GM19240 (cell line): ENCODE results near the gene KCTD13.
A peak's percentile ranks its signal among the peaks of the same experiment; 100 is the strongest.
"Not testable (repeated sequence)": the region's sequence is repeated elsewhere in the genome, so short reads cannot be mapped to it uniquely, and the experiment has no call there.

Source experiments
- DNase-seq: peaks from one replicate; pipeline ENCODE4 v3.0.0; 2011; ENCODE audit warnings: low spot score; ENCODE audit not compliant: insufficient read length

The KCTD13 gene

DNA sequence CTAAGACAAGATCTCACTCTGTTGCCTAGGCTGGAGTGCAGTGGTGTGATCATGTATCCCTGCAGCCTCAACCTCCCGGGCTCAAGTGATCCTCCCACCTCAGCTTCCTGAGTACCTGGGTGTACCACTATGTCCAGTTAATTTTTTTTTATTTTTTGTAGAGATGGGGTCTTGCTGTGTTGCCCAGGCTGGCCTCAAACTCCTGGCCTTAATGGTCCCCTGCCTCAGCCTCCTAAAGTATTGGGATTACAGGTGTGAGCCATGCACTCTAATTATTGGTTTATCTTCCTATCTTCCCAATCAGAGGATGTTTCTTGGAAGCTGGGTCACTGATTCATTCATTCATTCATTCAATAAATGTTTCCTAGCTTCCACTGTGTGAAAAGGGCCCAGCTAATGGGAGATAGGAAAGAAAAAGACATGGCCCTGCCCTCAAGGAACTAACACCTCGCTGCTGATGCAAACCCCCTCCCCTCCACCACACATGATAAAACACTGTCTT, 17.3 kb downstream of the KCTD13 start:
- no peak for DNase-seq

DNA sequence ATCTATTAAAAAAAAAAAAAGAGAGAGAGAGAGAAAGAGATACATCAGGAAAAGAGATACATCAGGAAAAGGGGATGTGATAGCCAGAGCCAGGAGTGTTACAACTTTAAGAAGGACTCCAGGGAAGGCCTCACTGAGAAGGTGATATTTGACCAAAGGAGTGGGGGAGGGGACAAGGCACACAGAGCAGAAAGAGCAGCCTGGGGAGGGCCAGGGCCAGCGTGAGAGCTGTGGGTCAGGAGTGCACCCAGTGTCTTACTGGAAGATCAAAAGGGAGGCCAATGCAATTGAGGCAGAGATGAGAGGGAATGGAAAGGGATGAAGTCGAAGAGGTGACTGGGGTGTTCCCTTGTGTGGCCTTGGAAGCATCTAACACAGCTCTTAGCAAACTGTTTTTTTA, 18.1 kb downstream of the KCTD13 start:
- DNase-seq = no peak

DNA sequence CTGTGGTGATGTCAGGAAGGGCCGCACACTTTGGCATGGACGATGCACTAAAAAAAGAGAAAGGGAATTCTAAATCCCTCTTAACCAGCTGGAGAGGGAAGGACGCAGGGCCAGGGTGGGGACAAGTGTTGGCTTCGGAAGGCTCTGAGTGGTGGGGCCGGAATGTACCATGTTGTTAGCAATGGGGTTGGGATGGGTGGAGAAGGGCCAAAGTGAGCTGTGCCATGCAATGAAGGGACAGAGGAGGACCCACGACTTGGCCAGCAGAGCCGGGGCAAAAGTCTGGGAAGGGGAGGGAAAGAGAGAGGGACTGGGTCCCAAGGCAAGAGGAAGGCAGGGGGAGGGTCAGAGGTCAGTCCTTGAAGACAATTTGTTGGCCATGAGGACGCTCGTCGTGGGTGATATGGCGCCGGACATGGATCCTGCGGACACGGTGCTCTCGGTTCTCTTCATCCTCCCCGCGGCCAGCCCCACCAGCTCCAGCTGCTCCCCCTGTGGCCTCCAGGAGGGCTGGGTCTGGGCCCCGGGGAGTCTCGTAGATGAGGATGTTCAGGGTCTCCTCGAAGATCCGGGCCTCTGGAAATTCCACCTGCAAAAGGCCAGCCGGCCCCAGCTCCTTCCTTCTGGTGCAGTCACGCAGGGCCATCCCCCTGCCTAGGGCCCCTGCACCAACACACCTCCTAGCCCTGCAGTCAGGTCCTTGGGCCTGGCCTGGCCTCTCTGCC, 19.3 kb downstream of the KCTD13 start:
- no peak for DNase-seq

DNA sequence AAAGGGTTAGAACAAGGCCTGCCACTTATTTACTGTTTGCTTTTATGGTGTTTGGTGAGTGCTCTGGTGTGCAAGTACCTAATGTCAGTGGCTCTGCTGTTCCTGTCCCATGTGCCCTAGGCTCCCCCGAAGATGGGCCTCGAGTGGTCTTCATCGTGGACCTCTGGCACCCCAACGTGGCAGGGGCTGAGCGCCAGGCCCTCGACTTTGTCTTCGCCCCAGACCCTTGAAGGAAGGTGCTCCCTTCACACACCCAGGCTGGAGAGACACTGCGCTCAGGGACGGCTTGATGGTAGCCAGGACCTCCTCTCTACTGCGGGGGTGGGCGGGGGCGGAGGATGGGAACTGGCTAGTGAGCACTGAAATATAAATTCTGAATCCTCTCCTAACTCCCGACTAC, 20.4 kb downstream of the KCTD13 start:
- DNase-seq = no peak

DNA sequence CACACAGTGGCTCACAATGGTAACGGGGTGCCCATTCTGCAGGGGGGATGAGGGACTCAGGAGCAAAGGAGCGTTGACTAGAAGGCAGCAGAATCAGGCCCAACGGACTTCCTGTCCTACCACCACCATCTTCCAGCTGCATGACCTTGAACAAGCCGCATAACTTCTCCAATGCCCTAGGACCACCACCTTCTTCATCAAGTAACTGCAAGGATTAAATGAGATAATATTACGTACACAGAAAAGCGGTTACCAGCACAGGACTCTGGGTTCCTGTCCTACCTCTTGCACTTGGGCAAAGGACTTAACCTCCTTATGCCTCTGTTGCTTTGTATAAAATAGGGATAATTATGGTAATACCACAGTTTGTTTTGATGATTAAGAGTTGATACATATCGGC, 21.1 kb downstream of the KCTD13 start:
- no peak for DNase-seq

DNA sequence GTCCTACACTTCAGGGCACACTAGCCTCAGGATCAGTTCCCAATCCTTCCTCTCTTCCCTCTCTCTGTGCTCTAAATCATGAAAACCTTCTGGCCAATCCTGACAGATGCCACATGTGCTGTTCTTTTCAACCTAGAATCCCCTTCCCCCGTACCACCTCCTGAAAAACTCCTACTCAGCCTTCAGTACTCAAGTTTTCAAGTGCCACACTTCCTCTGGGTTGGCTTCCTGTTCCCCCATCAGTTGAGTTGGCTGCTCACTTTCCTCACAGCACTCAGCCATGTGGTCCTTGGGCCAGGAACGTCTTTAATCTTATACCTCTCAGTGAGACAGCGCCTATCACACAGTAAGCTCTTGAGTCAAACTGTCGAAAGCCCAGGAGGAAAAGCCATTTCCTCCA, 22.4 kb downstream of the KCTD13 start:
- DNase-seq = no peak

DNA sequence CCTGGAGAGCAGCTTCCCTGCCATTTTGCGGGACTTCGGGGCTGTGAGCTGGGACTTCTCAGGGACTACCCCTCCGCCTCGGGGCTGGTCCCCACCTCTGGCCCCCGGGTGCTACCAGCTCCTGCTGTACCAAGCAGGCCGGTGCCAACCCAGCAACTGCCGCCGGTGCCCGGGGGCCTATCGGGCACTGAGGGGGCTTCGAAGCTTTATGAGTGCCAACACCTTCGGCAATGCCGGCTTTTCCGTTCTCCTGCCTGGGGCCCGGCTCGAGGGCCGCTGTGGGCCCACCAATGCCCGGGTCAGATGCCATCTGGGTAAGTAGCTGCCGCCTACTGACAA, 24.4 kb downstream of the KCTD13 start:
- no peak for DNase-seq

DNA sequence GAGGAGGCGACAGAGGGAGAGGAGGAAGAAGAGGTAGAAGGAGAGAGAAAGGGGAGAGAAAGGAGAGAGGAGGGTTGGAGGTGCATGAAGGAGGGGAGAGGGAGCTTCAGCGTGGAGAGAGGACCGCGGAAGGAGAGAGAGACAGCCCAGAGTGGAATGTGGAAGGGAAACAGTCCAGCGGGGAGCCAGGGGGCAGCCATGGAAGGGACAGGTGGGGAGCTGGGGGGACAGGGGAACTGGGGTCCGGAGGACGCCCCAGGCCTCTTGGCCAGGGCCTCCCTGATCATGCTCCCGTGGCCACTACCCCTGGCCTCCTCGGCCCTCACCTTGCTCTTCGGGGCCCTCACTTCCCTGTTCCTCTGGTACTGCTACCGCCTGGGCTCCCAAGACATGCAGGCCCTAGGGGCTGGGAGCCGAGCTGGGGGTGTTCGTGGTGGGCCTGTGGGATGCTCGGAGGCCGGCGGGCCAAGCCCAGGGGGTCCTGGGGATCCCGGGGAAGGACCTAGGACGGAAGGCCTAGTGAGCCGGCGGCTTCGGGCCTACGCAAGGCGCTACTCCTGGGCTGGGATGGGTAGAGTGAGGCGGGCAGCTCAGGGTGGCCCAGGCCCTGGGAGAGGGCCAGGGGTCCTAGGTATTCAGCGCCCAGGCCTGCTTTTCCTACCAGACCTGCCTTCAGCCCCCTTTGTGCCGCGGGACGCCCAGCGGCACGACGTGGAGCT, 25.0 kb downstream of the KCTD13 start:
- DNase-seq = no peak

DNA sequence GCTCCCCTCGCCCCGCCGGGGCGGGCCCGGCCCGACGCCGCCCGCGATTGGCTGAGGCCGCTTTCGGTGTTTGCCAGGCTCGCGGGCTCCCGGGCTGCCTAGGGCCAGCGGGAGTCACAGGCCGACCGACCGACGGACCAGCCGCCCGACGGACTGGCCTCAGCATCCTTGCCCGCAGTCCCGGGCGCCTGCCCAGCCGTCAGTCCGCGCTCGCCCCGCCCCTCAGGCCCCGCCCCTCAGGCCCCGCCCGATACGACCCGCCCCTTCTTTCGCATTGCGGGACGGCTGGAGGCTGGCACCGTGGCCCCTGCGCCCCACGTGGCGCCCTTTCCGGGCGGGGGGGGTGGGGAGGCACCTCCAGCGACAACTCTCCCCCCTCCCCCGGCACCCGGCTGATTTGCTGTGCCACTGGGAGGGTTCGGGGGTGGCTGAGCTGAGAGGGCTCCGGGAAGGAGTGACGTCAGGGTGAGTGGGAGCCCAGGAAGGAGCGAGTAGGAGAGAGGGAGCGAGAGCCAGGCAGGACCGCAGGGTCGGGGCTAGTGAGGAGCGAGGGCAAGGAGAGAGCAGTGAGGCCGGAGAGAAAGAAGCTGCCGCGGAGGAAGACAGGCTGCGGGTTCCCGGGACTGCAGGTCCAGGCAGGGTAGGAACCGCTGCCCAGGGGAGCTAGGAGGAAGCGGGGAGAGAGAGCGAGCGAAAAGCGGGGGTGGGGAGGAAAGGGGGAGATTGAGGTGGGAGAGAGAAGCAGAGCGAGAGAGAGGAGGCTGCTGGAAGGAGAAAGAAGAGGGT, 25.7 kb downstream of the KCTD13 start, which contains the start of gene ASPHD1:
Gene ASPHD1, plus strand, starts transcription at position 387 of the 786 bp plus-strand sequence. CDS start 484 bp downstream, outside the sequence.
- DNase-seq = peak; percentile 75

DNA sequence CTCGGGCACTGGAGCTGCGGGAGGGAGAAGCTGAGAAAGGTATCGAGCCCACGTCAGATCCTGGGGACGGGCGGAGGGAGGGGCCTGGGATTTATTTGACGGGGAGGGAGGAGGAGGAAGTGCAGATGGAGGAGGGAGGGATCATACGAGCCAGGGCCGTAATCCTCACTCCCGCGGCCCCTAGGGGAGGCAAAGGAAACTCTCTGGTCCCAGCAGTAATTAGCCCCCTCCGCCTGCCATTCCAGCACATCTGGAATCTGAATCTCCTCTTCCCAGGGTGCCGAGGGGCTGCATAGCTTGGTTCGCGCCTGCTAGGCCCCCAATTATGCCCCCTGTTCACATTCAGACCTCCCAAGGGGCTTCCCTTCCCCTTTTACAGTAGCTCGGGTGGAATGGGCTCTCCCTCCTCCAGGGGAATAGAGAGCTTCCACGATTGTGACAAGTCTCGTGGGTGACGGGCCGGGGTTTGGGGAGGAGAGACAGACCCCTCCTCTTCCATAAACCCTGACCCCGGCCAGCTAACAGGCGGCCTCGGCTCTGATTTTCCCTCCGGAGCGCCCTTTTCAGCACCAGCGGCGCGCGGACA, 26.4 kb downstream of the KCTD13 start, which contains the start of gene SEZ6L2:
Gene SEZ6L2, minus strand, starts transcription at position 35 of the 586 bp plus-strand sequence. CDS start 531 bp downstream, outside the sequence.
- DNase-seq = no peak

DNA sequence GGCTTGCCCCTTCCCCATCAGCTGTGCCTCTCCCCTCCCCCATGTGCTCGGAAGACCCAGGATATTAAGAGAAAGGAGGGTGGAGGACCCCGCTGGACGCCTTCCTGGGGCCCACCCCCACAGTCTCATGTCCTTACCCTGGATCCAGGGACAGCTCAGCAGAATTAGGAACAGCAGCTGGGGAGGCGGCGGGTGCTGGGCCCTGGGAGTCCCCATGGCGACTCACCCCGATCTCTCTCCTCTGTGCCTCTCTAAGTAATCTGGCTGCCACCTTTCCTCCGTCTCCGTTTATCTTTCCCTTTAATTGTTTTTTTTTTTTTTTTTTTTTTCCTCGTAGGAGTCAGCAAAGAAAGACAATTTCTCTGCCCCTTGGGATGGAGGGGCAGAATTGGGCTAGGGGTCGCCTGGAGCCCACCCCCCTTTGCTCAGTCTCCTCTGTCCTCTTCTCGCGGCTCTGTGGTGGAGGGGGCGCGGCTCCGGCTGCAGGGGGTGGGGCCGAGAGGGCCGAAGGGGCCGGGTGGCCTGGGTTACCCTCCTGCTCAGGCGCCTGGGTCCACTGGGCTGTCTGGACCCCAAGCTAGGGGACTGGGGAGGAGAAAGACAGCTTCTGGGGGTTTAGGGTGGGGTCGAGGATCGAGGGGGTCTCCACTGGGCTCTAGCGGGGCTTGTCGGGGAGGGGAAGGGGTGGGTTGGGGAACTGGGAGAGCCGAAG, 27.1 kb downstream of the KCTD13 start:
- no peak for DNase-seq

DNA sequence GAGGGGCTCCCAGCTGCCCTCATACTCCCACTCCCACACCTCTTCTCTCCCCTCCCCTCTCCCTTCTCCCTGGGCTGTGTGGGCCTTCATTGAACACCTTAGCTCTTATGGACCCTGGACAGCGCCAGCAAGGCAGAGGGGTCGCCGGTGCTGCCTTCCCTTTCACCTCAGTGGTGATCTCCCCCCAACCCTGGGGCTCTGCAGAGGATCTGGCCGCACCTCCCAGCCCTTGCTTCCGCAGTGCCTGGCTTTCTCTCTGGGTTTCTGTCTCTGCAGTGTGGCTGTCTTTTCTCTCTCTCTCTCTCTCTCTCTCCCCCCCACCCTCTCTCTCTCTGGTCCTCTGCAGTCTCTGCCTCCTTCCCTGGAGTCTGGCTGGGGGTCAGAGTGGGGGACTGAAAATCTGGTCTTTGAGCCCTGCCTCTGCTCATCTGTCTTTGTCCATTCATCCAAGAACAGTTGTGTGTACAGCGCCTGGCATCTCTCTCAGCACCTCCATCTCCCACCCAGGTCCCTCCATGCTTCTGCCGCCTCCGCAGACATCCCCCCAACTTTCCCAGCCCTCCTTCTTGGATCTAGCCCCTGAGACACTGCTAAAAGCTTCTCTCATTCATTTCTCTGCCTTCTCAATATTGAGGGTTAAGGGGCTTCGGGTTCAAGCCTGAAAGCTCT, 27.8 kb downstream of the KCTD13 start:
- DNase-seq = no peak

DNA sequence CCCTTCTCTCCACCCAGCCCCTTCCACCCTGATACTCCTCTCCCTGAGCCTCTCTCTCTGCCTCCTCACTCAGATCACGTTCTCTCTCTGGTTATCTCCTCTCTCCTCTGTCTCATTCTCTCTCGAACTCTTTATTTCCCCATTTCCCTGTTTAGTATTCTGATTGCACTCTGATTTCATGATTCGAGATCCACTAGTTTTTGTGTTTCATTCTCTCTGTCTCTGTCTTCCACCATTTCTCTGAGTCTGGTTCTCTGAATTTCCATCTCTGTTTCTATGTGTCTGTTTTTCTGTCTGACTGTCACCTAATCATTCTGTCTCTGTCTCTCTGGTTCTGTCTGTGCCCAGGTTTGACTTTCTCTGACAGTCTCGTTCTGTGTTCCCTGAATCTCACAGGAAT, 28.7 kb downstream of the KCTD13 start:
- no peak for DNase-seq

DNA sequence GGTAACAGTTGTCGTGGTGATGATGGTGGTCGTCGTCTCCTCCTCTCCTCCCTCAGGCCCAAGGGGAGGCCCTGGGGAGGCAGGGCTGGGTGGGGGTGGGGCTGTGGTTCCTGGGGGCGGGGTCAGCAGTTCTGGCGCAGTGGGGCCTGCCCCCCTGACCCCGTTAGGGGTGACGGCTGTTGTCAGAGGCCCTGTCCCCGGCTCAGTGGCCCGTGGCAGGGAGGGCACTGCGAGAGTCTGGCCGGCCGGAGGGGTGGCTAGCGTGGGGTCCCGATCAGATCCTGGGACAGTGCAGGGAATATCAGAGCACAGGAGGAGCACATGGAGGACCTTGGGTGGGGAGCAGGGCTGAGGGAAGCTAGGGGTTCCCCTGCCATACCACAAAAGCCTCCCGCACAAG, 29.2 kb downstream of the KCTD13 start:
- DNase-seq = no peak

DNA sequence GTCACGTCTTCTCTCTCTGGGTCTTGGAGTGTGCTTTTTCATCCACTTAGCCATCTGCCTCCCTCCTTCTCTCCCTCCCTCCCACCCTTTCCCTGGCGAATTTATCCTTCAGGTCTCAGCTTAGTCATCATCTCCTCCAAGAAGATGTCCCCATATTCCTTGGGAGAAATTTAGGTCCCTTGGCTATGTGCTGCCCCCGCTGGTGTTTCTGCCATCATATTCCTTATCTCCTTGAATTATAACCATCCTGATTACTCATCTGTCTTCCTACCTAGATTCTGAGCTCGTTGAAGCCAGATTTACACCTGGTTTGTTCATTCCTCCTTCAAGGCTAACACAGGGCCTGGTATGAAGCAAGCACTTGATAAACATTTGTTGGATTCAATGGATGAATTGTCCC, 31.7 kb downstream of the KCTD13 start:
- no peak for DNase-seq

DNA sequence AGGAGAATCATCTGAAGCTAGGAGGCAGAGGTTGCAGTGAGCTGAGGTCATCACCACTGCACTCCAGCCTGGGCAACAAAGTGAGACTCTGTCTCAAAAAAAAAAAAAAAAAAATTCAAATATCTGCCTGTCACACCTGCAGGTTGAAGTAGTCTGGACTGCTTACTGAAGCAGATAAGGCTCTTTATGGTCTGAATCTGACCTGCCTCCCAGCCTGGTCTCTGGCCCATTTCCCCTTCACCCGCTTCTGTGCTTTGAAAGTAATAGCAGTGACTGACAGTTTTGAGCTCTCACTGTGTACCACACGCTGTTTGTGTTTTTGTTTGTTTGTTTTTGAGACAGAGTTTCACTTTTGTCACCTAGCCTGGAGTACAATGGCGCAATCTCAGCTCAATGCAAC, 32.5 kb downstream of the KCTD13 start:
- no peak for DNase-seq

DNA sequence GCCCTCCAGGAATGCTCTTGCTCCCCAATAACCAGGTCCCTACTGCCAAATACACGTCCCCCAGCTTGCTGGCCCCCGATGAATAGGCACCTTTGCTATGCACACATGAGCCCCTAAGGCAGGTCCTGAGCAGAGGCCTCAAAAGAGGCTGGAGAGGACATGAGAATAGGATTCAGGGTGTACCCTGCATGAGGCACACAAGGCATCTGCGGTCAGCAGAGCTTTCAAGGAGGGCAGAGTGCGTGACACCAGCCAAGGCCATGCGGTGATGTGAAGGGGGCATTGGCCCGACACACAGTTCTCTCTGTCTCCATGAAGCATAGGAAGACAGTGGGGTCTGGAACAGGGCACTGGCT, 33.6 kb downstream of the KCTD13 start:
- DNase-seq = no peak

DNA sequence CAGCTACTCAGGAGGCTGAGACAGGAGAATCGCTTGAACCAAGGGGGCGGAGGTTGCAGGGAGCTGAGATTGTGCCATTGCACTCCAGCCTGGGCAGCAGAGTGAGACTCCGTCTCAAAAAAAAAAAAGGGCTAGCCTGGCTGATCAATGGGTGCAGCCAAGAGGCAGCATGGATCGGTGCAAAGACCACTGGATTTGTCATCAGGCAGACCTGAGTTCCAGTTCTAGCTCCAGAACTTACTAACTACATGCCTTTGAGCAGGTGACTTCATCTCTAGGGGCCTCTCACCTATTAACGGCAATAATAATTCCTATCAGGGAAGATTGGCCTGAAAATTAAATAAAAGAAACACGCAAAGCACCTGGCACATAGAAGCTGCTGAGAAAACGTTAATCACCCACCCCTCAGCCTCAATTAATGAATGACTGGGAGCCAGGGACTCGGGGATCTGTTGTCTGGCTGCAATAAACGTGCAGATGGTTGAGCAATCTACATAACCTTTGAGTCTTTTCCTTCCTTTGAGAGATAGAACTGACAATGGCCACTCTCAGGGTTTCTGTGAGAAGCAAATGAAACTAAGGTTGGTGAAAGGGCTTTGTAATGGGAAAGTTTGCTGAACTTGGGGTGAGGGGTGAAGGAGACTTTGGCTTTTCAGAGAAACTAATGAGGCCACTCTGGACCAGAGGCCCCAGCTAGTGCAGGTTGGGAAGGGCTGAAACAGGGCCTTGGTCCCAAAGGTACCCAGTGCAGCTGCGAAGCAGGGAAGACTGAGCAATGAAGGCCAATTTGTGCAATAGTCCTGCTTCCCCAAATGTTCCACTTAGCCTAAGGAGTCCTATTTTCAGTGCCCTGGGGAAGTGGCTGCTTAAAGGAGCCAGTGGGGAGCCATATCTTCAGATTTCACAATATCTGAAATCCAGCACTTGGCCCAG, 34.2 kb downstream of the KCTD13 start:
- DNase-seq = no peak

DNA sequence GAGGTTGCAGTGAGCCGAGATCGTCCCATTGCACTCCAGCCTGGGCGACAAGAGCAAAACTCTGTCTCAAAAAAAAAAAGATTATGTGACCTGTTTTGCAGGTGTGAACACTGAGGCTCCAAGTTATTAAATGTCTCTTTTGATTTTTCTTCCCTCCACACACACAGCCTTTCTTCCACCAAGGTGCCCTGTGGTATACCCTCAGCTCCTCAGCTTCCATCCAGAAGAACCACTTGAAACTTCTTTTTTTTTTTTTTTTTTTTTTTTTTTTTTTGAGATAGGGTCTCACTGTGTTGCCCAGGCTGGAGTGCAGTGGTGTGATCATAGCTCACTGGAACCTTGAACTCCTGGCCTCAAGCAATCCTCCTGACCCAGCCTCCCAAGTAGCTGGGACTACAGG, 36.7 kb downstream of the KCTD13 start:
- DNase-seq = not testable (repeated sequence)
